ENCODE data around the gene PCSK2. TPM values are rescaled to one million over a fixed set of nuclear protein-coding genes. Genes with fewer than 3 reads are reported as not detected.
A peak's percentile ranks its signal among the peaks of the same experiment; 100 is the strongest.

The PCSK2 gene
- total and polyA plus RNA-seq, 2 of the 8 experiments (the other 6 are each of a cell fraction or from before 2014, with no cell fraction given) = 1.9 to 4.2 TPM

DNA sequence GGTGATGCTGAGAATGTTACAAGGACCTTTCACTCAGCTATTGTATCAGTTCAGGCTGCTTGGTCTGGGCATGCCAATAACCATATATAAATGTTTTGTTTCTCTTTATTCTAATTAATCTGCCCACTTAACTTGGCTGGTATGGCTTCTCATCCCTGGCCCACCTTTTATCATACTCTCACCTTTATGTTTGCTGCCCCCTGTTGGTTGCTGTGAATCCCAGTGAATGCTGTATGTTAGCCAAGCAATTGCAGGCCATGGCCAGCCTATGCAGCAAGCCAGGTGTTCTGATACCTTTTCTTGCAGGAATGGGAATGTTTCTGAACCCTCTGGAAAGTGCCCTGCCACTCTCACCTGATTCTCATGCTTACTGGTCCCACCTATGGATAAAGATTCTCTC lies 54.6 kb downstream of the PCSK2 start:
- Histone ChIP-seq H4K91ac (replicated peaks; ENCODE audit: insufficient read length, low read length) (no peak overlapping the region), H3K4me2 (ENCODE audit: insufficient read depth in 1 of 2, low read depth in 2 of 2, low read length in 2 of 2) (no peak overlapping the region), H3K18ac (ENCODE audit: extremely low read depth, low read length) (no peak overlapping the region), H3K56ac (replicated peaks; ENCODE audit: insufficient read length, low read depth, low read length) (no peak overlapping the region), H4K5ac (ENCODE audit: insufficient read length, low read depth, low read length) (no peak overlapping the region), H3K14ac (ENCODE audit: insufficient read length) (no peak overlapping the region), H2BK5ac (ENCODE audit: low read depth, low read length) (no peak overlapping the region), H4K8ac (ENCODE audit: extremely low read depth, insufficient read depth, low read length) (no peak overlapping the region), H3K4me1 (replicated peaks in 1 of 4; ENCODE audit: control insufficient read depth in 3 of 4, insufficient read depth in 4 of 4, low read length in 3 of 4) (peaks cover 0 to under 1% (median 0%) of the 10 kb centered on the region in 4 experiments; a peak in 2 of 7 replicates), H2AK5ac (ENCODE audit: low read depth, low read length) (no peak overlapping the region), H3K9me3 (ENCODE audit: insufficient read depth in 2 of 2, low read depth in 1 of 2, low read length in 1 of 2) (no peaks in the 10 kb centered on the region), H3K9ac (replicated peaks in 1 of 4; ENCODE audit: extremely low read depth in 1 of 4, low read depth in 3 of 4, low read length in 3 of 4) (no peak overlapping the region), H3K79me2 (ENCODE audit: control insufficient read depth in 1 of 2, insufficient read depth in 2 of 2, low read length in 2 of 2) (no peaks in the 10 kb centered on the region), H3K4ac (replicated peaks; ENCODE audit: insufficient read length, low read depth, low read length) (no peak overlapping the region), H2BK120ac (replicated peaks; ENCODE audit: low read depth, low read length) (no peak overlapping the region), H2BK20ac (ENCODE audit: low read length) (no peak overlapping the region), H3K23me2 (ENCODE audit: low read depth, low read length) (no peaks in the 10 kb centered on the region), H3K4me3 (ENCODE audit: extremely low read depth in 1 of 4, insufficient read depth in 2 of 4, low read depth in 3 of 4, low read length in 4 of 4) (no peak overlapping the region), H3K36me3 (ENCODE audit: control insufficient read depth in 2 of 4, insufficient read depth in 4 of 4, low read length in 3 of 4) (no peaks in the 10 kb centered on the region), H2BK15ac (ENCODE audit: low read length) (no peak overlapping the region), H3K79me1 (ENCODE audit: low read depth, low read length) (no peaks in the 10 kb centered on the region), H3K23ac (ENCODE audit: insufficient read length) (no peak overlapping the region), H3K27ac (ENCODE audit: low read depth, low read length) (no peak overlapping the region), H2BK12ac (ENCODE audit: low read depth, low read length) (no peak overlapping the region), H3K27me3 (replicated peaks in 1 of 4; ENCODE audit: control insufficient read depth in 3 of 4, extremely low read depth in 1 of 4, insufficient read depth in 3 of 4, low read length in 3 of 4) (peaks cover 0 to 1% (median 0%) of the 10 kb centered on the region in 4 experiments; a peak in 1 of 7 replicates), H4K20me1 (replicated peaks in 1 of 2; ENCODE audit: control insufficient read depth in 1 of 2, insufficient read depth in 2 of 2, low read length in 2 of 2) (no peaks in the 10 kb centered on the region), H2AFZ (ENCODE audit: low read length) (no peak overlapping the region)
- TF ChIP-seq EGR1 (IDR thresholded peaks at IDR 0.05; ENCODE audit: borderline replicate concordance, low read depth, low read length) = no peak
- TF ChIP-seq YY1 (IDR thresholded peaks at IDR 0.05; ENCODE audit: low read depth, low read length) = 0 out of 2 replicates have a peak, but pooled peaks have one; percentile 19
- peak; percentile 73 to 76 for TF ChIP-seq RAD21 (IDR thresholded peaks at IDR 0.05 in 1 of 2, conservative IDR thresholded peaks at IDR 0.05 in 1 of 2; ENCODE audit: low read depth in 2 of 2, low read length in 2 of 2)
- TF ChIP-seq, protein P1, sequence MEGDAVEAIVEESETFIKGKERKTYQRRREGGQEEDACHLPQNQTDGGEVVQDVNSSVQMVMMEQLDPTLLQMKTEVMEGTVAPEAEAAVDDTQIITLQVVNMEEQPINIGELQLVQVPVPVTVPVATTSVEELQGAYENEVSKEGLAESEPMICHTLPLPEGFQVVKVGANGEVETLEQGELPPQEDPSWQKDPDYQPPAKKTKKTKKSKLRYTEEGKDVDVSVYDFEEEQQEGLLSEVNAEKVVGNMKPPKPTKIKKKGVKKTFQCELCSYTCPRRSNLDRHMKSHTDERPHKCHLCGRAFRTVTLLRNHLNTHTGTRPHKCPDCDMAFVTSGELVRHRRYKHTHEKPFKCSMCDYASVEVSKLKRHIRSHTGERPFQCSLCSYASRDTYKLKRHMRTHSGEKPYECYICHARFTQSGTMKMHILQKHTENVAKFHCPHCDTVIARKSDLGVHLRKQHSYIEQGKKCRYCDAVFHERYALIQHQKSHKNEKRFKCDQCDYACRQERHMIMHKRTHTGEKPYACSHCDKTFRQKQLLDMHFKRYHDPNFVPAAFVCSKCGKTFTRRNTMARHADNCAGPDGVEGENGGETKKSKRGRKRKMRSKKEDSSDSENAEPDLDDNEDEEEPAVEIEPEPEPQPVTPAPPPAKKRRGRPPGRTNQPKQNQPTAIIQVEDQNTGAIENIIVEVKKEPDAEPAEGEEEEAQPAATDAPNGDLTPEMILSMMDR (IDR thresholded peaks at IDR 0.05; ENCODE audit: control extremely low read depth in 1 of 3, insufficient read depth in 1 of 3, low read depth in 1 of 3, low read length in 3 of 3) = peak; percentile 56 to 83 (median 72)
- no peak for TF ChIP-seq ASH2L (IDR thresholded peaks at IDR 0.05; ENCODE audit: low read length)
- ChIA-PET CTCF (ENCODE audit: partially characterized antibody) (interaction anchor here (0.6 to 4.5 kb wide), 22 partner anchors 10 to 479 kb away, joined by 3 to 20 read pairs (median 4); partner anchors contain the start of gene PCSK2), POLR2A (ENCODE audit: partially characterized antibody) (no interaction called here)
- FAIRE-seq (peak; percentile 78), DNase-seq (ENCODE audit: low read depth in 1 of 2, low spot score in 2 of 2) (peak in 1 of 2 experiments; percentile 84)

Data from H1 (cell line).